Astrocyte (in vitro differentiated cells and primary cell): ENCODE results near the gene PRKD2. TPM values are rescaled to one million over a fixed set of nuclear protein-coding genes. Genes with fewer than 3 reads are reported as not detected.
A peak's percentile ranks its signal among the peaks of the same experiment; 100 is the strongest.

ENCODE experiments used
- DNase-seq: peaks from one replicate; pipeline ENCODE4 v3.0.0-alpha.2; 2010; ENCODE audit warnings: low read depth
- FAIRE-seq: peaks from 2 replicates; lab custom pipeline; 2011; peaks lifted over from hg19 to GRCh38; lab: Jason Lieb, UNC
- H2AFZ ChIP-seq: 2 replicates; pipeline ENCODE4 v1.6.0; 2012; ENCODE audit warnings: low read depth, low read length, inconsistent platforms
- H3K27ac ChIP-seq: 2 replicates; pipeline ENCODE4 v1.5.1; 2011; ENCODE audit warnings: low read depth, low read length, inconsistent platforms
- H3K27me3 ChIP-seq: 2 replicates; pipeline ENCODE4 v1.6.0; 2011; ENCODE audit warnings: low read length, inconsistent platforms; ENCODE audit not compliant: insufficient read depth
- H3K36me3 ChIP-seq: 2 replicates; pipeline ENCODE4 v1.5.1; 2011; ENCODE audit warnings: low read length, inconsistent platforms; ENCODE audit not compliant: insufficient read depth
- H3K4me1 ChIP-seq: 2 replicates; pipeline ENCODE4 v1.5.1; 2011; ENCODE audit warnings: low read length, inconsistent platforms; ENCODE audit not compliant: insufficient read depth
- H3K4me2 ChIP-seq: 2 replicates; pipeline ENCODE4 v1.6.0; 2012; ENCODE audit warnings: low read length, inconsistent platforms
- H3K4me3 ChIP-seq: 2 replicates; pipeline ENCODE4 v1.5.1; 2011; ENCODE audit warnings: low read depth, mild to moderate bottlenecking, low read length, inconsistent platforms; ENCODE audit not compliant: insufficient read depth
- H3K79me2 ChIP-seq: 2 replicates; pipeline ENCODE4 v1.6.0; 2012; ENCODE audit warnings: mild to moderate bottlenecking, low read length, inconsistent platforms; ENCODE audit not compliant: insufficient read depth
- H3K9ac ChIP-seq: 2 replicates; pipeline ENCODE4 v1.6.0; 2012; ENCODE audit warnings: mild to moderate bottlenecking, low read length, inconsistent platforms
- H3K9me3 ChIP-seq: 2 replicates; pipeline ENCODE4 v1.5.1; 2012; ENCODE audit warnings: low read depth, mild to moderate bottlenecking, low read length, inconsistent platforms; ENCODE audit not compliant: insufficient read depth
- H4K20me1 ChIP-seq: 2 replicates; pipeline ENCODE4 v1.6.0; 2012; ENCODE audit warnings: low read length, inconsistent platforms; ENCODE audit not compliant: insufficient read depth
- H3K27ac Mint-ChIP-seq: one replicate; pipeline ENCODE4 v1.8.0; 2021; ENCODE audit warnings: mild to moderate bottlenecking, mixed read lengths; ENCODE audit not compliant: unreplicated experiment
- H3K27me3 Mint-ChIP-seq: one replicate; pipeline ENCODE4 v1.8.0; 2021; ENCODE audit warnings: low read depth, mixed read lengths; ENCODE audit not compliant: unreplicated experiment
- H3K36me3 Mint-ChIP-seq: one replicate; pipeline ENCODE4 v1.8.0; 2021; ENCODE audit warnings: low read depth, mixed read lengths; ENCODE audit not compliant: unreplicated experiment
- H3K4me1 Mint-ChIP-seq: one replicate; pipeline ENCODE4 v1.8.0; 2021; ENCODE audit warnings: low read depth, mixed read lengths; ENCODE audit not compliant: unreplicated experiment
- H3K4me3 Mint-ChIP-seq: one replicate; pipeline ENCODE4 v1.8.0; 2021; ENCODE audit warnings: mild to moderate bottlenecking, moderate library complexity, mixed read lengths; ENCODE audit not compliant: unreplicated experiment
- H3K9me3 Mint-ChIP-seq: one replicate; pipeline ENCODE4 v1.8.0; 2021; ENCODE audit warnings: mild to moderate bottlenecking, mixed read lengths; ENCODE audit not compliant: unreplicated experiment
- CTCF ChIP-seq: IDR thresholded peaks from 2 replicates; pipeline ENCODE4 v1.5.1; 2011; ENCODE audit warnings: low read depth, mild to moderate bottlenecking, inconsistent platforms, low read length, moderate library complexity; ENCODE audit not compliant: insufficient read depth
- EZH2 ChIP-seq: IDR thresholded peaks from 2 replicates; pipeline ENCODE4 v1.6.1; 2012; ENCODE audit warnings: mild to moderate bottlenecking, low read length, inconsistent platforms; ENCODE audit not compliant: insufficient read depth
- total RNA-seq: library from RNA; stranded (reverse); gene quantifications from 2 replicates; pipeline ENCODE4 v1.2.1, GENCODE V29; 2021

The PRKD2 gene
- total RNA-seq, 1 donor from 2014 or later, result 54.6 TPM

GRCh38 chr19:46746281-46747057 lies 29.6 kb upstream of the PRKD2 start, which contains the start of gene STRN4:
TSS of gene STRN4 (minus strand) at chr19:46746450. CDS start at chr19:46746430, 20 bp downstream.
- peaks cover 50% of the 10 kb centered on the region for H3K79me2 ChIP-seq
- DNase-seq, result no peak
- peaks cover 5% of the 10 kb centered on the region for H3K4me1 Mint-ChIP-seq

GRCh38 chr19:46745521-46746280 lies 28.8 kb upstream of the PRKD2 start, which contains the start of gene FKRP:
TSS of gene FKRP (plus strand) at chr19:46746057. CDS start at chr19:46755451, 9,394 bp downstream.
- Histone ChIP-seq H4K20me1 (peaks cover 62% of the 10 kb centered on the region), H3K36me3 (no peaks in the 10 kb centered on the region), H3K27me3 (no peaks in the 10 kb centered on the region), H3K4me1 (peaks cover 18% of the 10 kb centered on the region), H3K4me3 (peak within 1 kb of the TSS; percentile 82), H3K4me2 (peak within 1 kb of the TSS; percentile 98), H2AFZ (peak within 1 kb of the TSS; percentile 80), H3K9me3 (no peaks in the 10 kb centered on the region), H3K9ac (peak within 1 kb of the TSS; percentile 93), H3K27ac (peak within 1 kb of the TSS; percentile 77), H3K79me2 (peaks cover 57% of the 10 kb centered on the region)
- Mint-ChIP-seq H3K9me3 (no peaks in the 10 kb centered on the region), H3K4me3 (peak within 1 kb of the TSS; percentile 98), H3K27me3 (no peaks in the 10 kb centered on the region), H3K4me1 (peaks cover 7% of the 10 kb centered on the region), H3K36me3 (peaks cover 6% of the 10 kb centered on the region), H3K27ac (peak within 1 kb of the TSS; percentile 87)
- FAIRE-seq (no peak), DNase-seq (no peak)
- no peak for TF ChIP-seq EZH2
- TF ChIP-seq CTCF, result no peak

More at GRCh38 chr19:46746281-46747057, 29.6 kb upstream of the PRKD2 start, which contains the start of gene STRN4:
- Histone ChIP-seq H3K27me3 (no peaks in the 10 kb centered on the region), H3K9me3 (no peaks in the 10 kb centered on the region), H4K20me1 (peaks cover 54% of the 10 kb centered on the region), H3K4me3 (peak within 1 kb of the TSS; percentile 82), H3K4me2 (peak within 1 kb of the TSS; percentile 98), H3K4me1 (peaks cover 18% of the 10 kb centered on the region), H3K9ac (peak within 1 kb of the TSS; percentile 93), H3K36me3 (no peaks in the 10 kb centered on the region), H2AFZ (peak within 1 kb of the TSS; percentile 80), H3K27ac (peak within 1 kb of the TSS; percentile 77)
- TF ChIP-seq CTCF, result no peak
- no peak for TF ChIP-seq EZH2
- H3K4me3 Mint-ChIP-seq, result peak within 1 kb of the TSS; percentile 98
- no peaks in the 10 kb centered on the region for H3K27me3 Mint-ChIP-seq
- no peaks in the 10 kb centered on the region for H3K9me3 Mint-ChIP-seq
- no peak for FAIRE-seq
- H3K27ac Mint-ChIP-seq, result peak within 1 kb of the TSS; percentile 87
- peaks cover 4% of the 10 kb centered on the region for H3K36me3 Mint-ChIP-seq
